NB4 (cell line): ENCODE results near the gene PMPCA.

ENCODE experiments used
- DNase-seq: peaks from one replicate; pipeline ENCODE4 v3.0.0; 2010; ENCODE audit warnings: low read depth
- H3K4me3 ChIP-seq: one replicate; pipeline ENCODE4 v1.5.1; 2011; ENCODE audit warnings: mild to moderate bottlenecking, low read depth, low read length, moderate library complexity
- CTCF ChIP-seq: IDR thresholded peaks from one replicate; pipeline ENCODE4 v1.5.1; 2012; ENCODE audit warnings: low read depth, low read length
- MYC ChIP-seq: IDR thresholded peaks from 2 replicates; pipeline ENCODE4 v1.6.1; 2011; ENCODE audit warnings: low read depth, low read length
- POLR2A ChIP-seq: IDR thresholded peaks from 2 replicates; pipeline ENCODE4 v1.6.1; 2011; ENCODE audit warnings: mild to moderate bottlenecking; ENCODE audit not compliant: insufficient read length; ENCODE audit errors: extremely low read depth
- TF ChIP-seq, protein P1 (sequence below): IDR thresholded peaks from 2 replicates; pipeline ENCODE4 v1.6.1; 2011; ENCODE audit warnings: low read depth, low read length

Gene PMPCA

DNA sequence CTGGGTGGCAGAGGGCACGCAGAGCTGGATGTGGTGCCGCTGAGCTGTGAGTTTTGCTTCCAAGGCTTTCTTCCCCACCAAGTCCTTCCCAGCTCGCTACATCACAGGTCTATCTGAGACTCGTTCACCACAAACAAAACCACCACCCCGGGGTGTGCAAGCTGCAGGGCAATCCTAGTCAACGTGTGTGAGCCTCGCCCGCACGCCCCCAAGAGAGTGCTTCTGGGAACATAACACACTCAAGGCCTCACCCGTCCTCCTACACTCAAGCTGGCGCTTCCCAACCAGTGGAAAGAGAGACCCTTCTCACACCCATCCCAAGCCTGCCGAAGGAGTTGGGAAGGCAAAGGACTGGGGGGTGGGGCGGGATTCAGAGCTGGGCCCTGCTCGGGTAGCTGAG lies 21.1 kb upstream of the PMPCA start:
- TF ChIP-seq MYC: no peak
- no peak for TF ChIP-seq POLR2A
- TF ChIP-seq, protein P1, sequence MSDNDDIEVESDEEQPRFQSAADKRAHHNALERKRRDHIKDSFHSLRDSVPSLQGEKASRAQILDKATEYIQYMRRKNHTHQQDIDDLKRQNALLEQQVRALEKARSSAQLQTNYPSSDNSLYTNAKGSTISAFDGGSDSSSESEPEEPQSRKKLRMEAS: no peak
- TF ChIP-seq CTCF: no peak
- H3K4me3 ChIP-seq: no peak overlapping the region
- no peak for DNase-seq

- DNase-seq: no peak
These were observed 18.5 kb upstream of the PMPCA start for GRCh38 chr9:136391737-136392537.

DNA sequence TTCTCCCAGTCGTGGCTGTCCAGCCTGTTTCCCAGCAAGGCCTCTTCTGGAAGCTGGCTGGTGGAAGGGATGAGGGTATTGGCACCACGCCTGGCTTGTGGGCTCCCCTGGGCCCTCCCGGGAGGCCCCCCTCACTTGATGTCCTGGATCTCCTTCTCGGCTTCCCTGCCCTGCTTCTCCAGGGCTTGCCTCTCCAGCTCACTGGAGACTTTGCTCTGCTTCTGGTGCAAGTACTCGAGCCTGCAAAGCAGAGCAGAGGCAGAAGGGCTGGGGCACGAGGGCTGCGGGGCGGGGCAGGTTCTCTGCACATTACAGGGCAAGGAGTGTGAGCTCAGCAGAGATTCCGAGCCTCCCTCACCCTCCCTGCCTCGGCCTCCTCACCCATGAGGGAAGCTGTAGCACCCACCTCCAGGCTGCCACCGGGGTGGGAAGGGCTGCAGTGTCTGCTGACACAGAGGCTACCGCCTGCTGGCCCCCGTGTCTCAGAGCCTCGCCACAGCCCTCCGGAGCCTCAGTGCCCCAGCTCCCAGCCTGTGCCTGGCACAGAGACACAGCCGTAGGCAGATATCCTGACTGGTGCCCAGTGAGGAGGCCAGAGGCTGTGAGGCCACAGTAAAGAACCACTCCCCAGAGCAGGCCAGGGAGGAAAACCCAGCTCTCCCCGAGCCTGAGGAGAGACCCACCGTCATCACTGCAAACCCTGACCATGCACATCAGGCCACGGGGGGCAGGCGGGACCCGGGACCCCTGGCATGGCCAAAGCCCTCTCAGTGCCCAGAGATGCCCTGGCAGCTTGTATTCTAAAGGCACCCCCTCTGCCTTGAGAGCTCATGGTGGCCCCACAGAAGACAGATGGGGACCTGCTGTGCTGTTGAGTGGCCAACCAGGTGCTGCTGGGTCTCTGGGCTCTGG lies 17.7 kb upstream of the PMPCA start:
- TF ChIP-seq CTCF: no peak
- no peak for TF ChIP-seq POLR2A
- TF ChIP-seq, protein P1: no peak
- TF ChIP-seq MYC: no peak
- no peak overlapping the region for H3K4me3 ChIP-seq
- DNase-seq: no peak

More at GRCh38 chr9:136391737-136392537, 18.5 kb upstream of the PMPCA start:
- H3K4me3 ChIP-seq: no peak overlapping the region
- TF ChIP-seq CTCF (no peak), MYC (no peak), POLR2A (no peak)
- TF ChIP-seq, protein P1: no peak

DNA sequence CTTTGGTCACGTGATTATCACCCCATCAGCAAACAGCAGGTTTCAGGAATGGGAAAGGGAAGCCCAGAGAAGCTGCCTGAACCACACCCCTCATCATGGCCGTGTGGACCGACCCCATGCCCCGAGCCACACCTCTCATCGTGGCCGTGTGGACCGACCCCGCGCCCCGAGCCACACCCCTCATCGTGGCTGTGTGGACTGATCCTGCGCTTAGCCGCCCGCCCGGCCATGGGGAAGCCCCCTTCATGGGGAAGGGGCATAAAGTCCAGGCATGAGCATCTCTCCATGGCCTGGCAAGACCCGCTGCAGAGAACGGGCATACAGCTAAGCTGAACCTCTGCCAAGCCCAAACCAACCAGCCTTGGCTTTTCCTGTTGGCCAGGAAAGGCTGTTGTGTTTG lies 16.9 kb upstream of the PMPCA start:
- no peak for DNase-seq
- H3K4me3 ChIP-seq: no peak overlapping the region
- no peak for TF ChIP-seq MYC
- TF ChIP-seq POLR2A: no peak
- TF ChIP-seq CTCF: no peak
- TF ChIP-seq, protein P1: no peak

GRCh38 chr9:136394312-136395019 lies 16.0 kb upstream of the PMPCA start:
- no peak for DNase-seq
- TF ChIP-seq CTCF: no peak
- TF ChIP-seq, protein P1: no peak
- TF ChIP-seq POLR2A: no peak
- no peak for TF ChIP-seq MYC
- H3K4me3 ChIP-seq: no peak overlapping the region
